ENCODE results near the gene ACSM6. TPM values are rescaled to one million over a fixed set of nuclear protein-coding genes. Genes with fewer than 3 reads are reported as not detected.

Gene ACSM6
- total RNA-seq, 2 donors from 2014 or later: 0.52 to 9.6 TPM

DNA sequence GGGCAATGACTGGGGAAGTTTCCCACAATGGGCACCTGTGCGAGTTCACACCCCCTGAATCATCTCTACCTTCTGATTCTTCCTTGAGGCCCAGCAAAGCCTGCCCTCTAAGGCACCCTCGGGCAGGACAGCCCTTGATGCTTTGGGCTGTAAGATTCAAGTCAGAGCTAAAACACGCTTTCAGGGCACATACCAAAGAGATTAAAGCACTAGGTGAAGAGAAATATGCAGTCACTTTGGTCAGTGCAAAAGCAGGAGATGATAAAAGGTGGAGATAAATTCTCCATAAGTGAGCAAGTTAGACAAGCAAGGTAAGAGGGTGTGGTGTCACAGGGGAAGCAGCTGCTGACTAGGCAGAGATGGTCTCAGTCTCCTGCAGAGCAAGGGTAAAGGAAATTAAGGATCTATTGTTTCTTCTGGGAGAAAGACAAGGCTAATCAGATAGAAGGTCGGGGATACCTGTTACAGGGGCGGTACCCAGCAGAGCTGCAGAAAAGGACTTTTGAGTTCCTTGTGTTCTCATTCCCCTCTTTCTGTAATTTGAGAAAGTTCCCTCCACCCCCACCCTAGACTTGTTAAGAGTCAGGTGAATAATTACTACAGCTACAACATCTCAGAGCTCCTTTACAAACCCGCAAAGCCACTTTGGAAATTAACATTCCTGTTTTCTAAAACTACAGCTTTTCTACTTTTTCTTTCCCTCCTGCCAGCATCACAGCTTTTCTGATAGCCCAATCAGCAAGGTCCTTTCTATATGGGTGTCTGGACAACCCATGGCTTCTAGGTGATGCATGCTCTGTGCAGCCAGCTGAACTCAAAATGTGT, 70.4 kb downstream of the ACSM6 start:
- H3K27ac ChIP-seq: no peak overlapping the region
- TF ChIP-seq CTCF (IDR thresholded peaks at IDR 0.05) (no peak), POLR2A (IDR thresholded peaks at IDR 0.05) (no peak)
- intact Hi-C loops (cut with DNase I): no loop called here
- H3K27me3 ChIP-seq: no peaks in the 10 kb centered on the region
- H3K4me1 ChIP-seq: peaks cover 46% of the 10 kb centered on the region
- WGBS, 2 donors: 73 to 74% methylated on average over 5 to 6 of the region's 6 CpGs
- H3K4me3 ChIP-seq: no peak overlapping the region
- no peak for DNase-seq
- ATAC-seq: no peak
- H3K36me3 ChIP-seq (replicated peaks in 1 of 2; ENCODE audit: insufficient read depth in 1 of 2, low read depth in 2 of 2): peaks cover 4% of the 10 kb centered on the region in 2 donors
- H3K9me3 ChIP-seq: no peaks in the 10 kb centered on the region

DNA sequence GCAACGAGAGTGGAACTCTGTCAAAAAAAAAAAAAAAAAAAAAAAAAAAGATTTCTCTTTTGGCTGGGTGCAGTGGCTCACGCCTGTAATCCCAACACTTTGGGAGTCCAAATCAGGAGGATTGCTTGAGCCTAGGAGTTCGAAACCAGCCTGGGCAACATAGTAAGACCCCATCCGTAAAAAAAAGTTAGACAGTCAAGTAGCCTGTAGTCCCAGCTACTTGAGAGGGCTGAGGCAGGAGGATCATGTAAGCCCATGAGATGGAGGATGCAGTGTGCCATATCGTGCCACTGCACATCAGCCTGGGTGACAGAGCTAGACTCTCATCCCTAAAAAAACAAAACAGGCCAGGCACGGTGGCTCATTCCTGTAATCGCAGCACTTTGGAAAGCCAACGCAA, 71.5 kb downstream of the ACSM6 start:
- H3K4me1 ChIP-seq: peaks cover 43% of the 10 kb centered on the region
- TF ChIP-seq POLR2A (IDR thresholded peaks at IDR 0.05) (no peak), CTCF (IDR thresholded peaks at IDR 0.05) (no peak)
- DNase-seq (no peak), ATAC-seq (no peak)
- no peaks in the 10 kb centered on the region for H3K9me3 ChIP-seq
- no peaks in the 10 kb centered on the region for H3K27me3 ChIP-seq
- intact Hi-C loops (cut with DNase I): no loop called here
- no peak overlapping the region for H3K4me3 ChIP-seq
- peak overlapping the region in 1 of 4 donors; percentile 78 for H3K27ac ChIP-seq
- H3K36me3 ChIP-seq (replicated peaks in 1 of 2; ENCODE audit: insufficient read depth in 1 of 2, low read depth in 2 of 2): peaks cover 4% of the 10 kb centered on the region in 2 donors
- WGBS, 2 donors: 96 to 97% methylated on average over 8 of the region's 8 CpGs

GRCh38 chr10:95266674-95267095, 72.6 kb downstream of the ACSM6 start:
- Histone ChIP-seq H3K27ac (peak overlapping the region; percentile 67 to 91 (median 74)), H3K4me3 (no peak overlapping the region), H3K36me3 (replicated peaks in 1 of 2; ENCODE audit: insufficient read depth in 1 of 2, low read depth in 2 of 2) (peaks cover 4% of the 10 kb centered on the region in 2 donors), H3K27me3 (no peaks in the 10 kb centered on the region), H3K4me1 (peaks cover 38% of the 10 kb centered on the region), H3K9me3 (no peaks in the 10 kb centered on the region)
- ATAC-seq (peak; percentile 100), DNase-seq (peak in 3 of 4 donors; percentile 56 to 84 (median 66))
- peak in 1 of 3 donors; percentile 17 for TF ChIP-seq POLR2A (IDR thresholded peaks at IDR 0.05)
- TF ChIP-seq CTCF (IDR thresholded peaks at IDR 0.05): no peak
- intact Hi-C loops (cut with DNase I): no loop called here
- 30 to 35% methylated on average over 1 of the region's 1 CpG for WGBS, 2 donors

DNA sequence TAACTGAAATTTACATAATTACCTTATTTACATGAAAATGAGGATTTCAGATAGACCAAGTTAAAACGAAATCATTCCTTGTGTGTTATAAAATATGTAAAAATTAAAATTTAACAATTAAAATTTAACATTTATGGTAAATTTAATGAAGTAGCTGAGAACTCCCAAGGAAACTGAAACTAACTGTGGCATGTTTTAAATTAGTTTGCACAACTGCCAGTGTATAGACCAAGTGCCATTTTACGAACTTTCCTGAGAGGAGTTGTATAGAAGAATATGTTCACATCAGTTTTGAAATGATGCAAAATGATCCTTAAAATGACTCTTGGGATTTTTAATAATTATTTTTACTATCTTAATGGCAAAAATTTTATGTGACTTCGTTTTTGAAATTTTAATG, 73.2 kb downstream of the ACSM6 start:
- Histone ChIP-seq H3K36me3 (replicated peaks in 1 of 2; ENCODE audit: insufficient read depth in 1 of 2, low read depth in 2 of 2) (peaks cover 1 to 3% of the 10 kb centered on the region in 2 donors), H3K27ac (peak overlapping the region in 3 of 4 donors; percentile 35 to 91 (median 78)), H3K4me3 (no peak overlapping the region), H3K4me1 (peaks cover 40% of the 10 kb centered on the region), H3K27me3 (no peaks in the 10 kb centered on the region), H3K9me3 (no peaks in the 10 kb centered on the region)
- 87 to 89% methylated on average over 3 of the region's 3 CpGs for WGBS, 2 donors
- intact Hi-C loops (cut with DNase I): no loop called here
- TF ChIP-seq CTCF (IDR thresholded peaks at IDR 0.05): no peak
- no peak for TF ChIP-seq POLR2A (IDR thresholded peaks at IDR 0.05)
- ATAC-seq (no peak), DNase-seq (no peak)

Data from body of pancreas (tissue), 4 donors.